GM19193 (cell line): Measurements from ENCODE around the gene UHRF1.
A peak's percentile ranks its signal among the peaks of the same experiment; 100 is the strongest.

Source experiments
- POLR2A ChIP-seq: IDR thresholded peaks from 4 replicates; pipeline ENCODE4 v1.6.1; 2011; ENCODE audit not compliant: insufficient read depth, insufficient read length; ENCODE audit errors: extremely low read depth

UHRF1 gene

DNA sequence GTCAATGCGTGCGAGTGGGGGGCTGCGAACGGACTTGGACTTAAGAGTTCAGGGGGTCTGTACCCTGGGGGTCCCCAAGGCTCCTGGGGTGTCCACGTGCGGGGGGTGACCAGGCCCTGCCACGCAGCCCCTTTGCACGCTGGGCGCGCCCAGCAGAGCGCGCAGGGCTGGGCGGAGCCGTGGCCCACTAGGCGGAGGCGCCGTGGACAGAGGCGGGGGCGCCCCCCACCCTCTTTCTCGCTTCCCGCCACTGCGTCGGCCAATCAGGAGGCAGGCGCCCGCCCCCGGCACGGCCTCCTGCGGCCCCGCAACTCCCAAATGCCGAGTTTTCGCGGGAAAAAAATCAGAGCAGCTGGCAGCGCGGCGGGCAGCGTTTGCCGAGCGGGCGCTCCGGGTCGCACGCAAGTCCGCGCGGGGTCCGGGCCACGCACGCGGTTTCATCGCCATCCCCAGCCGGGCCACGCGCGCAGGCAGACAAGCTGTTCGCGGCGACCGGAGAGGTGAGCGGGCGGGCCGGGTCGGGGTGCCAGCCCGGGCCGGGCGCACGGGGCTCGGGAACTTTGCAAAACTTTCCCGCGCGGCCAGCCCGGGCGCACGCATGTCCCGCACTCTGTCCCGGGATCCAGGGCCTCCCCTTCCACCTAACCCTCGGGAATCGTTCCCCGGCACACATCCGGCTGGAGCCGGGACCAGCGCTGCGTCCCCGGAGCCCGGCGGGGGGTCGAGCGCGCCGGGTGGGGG is at the start of gene UHRF1:
TSS of gene UHRF1 (plus strand) at position 346 of the 741 bp plus-strand sequence. CDS start 1,385 bp downstream, outside the sequence.
- peak; percentile 74 for TF ChIP-seq POLR2A

DNA sequence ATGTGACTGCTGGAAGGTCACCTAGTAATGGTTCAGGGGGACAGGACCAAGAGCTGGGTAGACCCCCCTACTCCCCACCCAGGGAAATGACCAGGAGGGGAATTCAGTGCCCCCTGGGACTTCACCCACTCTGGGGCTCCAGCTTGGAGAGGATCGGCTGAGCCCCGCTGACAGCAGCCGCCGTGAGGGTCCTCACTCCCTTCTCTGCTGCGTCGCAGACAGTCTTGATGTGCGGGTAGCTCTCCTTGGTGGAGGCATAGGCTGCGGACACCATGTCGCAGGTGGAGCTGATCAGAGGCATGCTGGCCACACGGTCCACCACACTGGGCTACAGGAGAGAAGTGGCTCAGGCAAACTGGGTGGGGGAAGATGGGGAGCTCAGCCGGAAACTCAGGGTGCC is 49.6 kb upstream of the UHRF1 start:
- no peak for TF ChIP-seq POLR2A

DNA sequence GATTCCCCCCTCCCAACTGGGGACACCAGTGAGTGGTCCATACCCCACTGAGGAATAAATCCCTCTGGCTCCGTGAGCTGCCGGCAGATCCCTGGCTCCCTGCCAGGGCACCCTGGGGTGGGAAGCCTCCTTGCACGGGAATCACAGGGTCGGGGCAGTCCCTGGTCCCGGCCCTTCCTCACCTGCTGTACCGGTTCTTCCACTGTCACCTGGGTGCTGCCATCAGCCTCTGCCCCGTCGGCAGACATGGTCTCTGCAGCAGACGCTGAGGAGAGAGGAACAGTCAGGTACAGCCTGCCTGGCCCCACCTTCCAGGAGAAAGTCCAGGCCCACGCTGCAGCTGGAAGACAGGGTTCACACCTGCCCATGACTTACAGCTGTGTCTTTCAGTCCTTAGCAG is 48.2 kb upstream of the UHRF1 start:
- TF ChIP-seq POLR2A = no peak

DNA sequence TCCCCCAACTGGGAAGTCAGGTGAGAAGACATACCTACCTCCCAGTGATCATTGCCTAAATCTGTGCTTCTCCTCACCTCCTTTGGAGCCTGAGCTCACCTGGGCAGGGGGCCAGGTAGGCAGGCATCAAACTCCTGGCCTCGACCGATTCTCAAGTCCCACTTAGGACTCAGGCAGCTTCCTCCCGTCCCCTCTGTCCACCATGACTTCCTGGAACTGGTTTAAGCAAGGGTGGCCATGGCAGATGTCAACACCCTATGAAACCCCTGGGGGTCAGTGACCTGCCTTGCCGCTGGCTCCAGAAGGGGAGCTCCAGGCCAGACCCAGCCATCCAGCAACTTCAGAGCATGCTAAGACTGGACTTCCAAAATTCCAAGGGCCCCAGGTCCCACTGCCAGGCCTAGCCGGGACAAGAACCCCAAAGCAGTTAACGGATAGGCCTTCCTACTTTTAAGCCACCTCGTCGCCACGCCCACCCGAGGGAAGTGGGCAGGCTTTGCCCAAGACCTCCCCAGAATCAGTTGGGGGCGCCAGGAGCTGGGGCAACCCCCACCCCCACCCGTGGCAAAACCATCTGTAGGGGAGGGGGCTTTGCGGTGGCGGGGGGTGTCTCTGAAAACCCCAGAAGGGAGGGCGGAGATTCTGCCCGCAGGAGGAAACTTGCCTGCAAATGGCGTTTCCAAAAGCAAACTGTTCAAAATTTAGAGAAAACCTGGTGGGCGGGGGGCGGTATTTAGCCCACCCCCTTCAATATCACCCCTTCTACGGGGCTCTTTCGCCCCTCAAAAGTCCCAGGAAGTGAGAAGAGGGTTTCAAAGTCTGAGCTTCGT is 42.5 kb upstream of the UHRF1 start:
- TF ChIP-seq POLR2A = no peak

DNA sequence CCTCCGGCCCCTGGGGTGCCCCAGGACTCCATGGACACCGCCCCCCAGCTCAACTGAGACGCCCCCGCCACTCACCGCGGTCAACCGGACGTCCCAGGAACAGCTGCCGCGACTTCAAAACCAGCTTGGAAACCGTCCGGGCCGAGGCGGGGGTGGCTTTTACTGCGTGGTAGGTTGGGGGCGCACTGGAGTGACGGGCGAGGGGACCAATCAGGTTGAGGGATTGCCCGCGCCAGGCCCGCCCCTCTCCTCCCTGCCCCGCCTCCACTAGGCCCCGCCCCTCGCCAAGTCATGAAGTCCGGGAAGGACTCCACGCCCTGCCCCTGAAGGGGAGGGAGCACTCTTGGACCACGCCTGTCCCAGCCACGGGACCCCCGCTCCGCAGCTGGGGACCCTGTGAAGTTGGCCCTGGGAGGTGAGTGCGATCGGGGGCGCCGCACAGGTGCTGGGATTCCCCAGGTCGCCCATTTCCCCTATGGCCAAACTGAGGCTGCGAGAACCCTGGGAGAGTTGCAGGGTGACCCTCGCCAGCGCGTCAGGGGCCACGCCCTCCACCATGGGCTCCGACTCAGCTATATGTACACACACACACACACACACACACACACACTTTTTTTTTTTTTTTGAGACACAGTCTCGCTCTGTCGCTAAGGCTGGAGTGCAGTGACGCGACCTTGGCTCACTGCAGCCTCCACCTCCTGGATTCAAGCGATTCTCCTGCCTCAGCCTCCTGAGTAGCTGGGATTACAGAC is 41.6 kb upstream of the UHRF1 start, which contains the start of gene PLIN3:
TSS of gene PLIN3 (minus strand) at position 134 of the 752 bp plus-strand sequence. CDS start 6,273 bp downstream, outside the sequence.
- TF ChIP-seq POLR2A = no peak

DNA sequence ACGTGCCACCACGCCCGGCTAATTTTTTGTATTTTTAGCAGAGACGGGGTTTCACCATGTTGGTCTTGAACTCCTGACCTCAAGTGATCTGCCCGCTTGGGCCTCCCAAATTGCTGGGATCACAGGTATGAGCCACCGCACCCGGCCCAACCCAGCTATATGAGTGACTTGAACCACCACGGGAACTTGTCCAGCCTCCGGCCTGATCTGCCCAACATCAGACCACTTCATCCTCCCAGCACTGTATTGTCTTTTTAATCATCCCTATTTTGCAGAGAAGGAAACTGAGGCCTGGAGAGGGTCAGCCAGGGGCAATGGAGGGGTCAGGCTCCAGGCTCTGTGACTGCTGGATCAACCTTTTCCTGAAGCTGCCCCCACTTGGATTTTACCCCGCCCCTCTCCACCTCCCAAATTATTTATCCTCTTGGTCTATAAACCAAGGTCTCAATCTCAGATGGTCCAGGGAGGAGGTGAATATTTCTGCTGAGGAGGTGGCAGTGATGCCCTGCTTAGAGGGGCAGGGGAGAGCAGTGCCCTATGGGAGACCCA is 40.9 kb upstream of the UHRF1 start:
- no peak for TF ChIP-seq POLR2A

DNA sequence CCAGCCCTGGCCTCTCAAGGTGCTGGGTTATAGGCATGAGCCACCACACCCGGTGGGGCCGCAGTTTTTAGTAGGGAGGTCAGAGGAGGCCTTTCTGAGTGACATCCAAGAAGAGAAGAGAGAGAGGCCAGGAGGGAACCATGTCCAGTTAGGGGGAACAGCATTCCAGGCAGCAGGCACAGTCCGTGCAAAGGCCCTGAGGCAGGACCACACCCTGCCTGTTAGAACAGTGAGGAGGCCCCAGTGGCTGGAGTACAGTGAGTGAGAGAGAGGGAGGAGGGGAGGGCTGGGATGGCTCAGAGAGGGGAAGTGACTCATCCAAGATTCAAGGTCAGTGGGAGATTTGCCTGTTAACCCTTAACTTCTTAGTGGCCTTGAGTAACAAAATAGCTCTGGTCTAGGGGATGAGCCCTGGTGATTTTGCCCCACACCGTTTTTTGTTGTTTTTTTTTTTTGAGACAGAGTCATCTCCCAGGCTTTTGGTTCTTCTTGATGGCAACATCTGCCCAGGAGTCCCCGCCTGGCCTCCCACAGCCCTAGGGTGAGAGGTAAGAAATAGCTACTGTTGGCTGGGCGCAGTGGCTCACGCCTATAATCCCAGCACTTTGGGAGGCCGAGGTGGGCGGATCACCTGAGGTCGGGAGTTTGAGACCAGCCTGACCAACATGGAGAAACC is 39.1 kb upstream of the UHRF1 start:
- TF ChIP-seq POLR2A = no peak

DNA sequence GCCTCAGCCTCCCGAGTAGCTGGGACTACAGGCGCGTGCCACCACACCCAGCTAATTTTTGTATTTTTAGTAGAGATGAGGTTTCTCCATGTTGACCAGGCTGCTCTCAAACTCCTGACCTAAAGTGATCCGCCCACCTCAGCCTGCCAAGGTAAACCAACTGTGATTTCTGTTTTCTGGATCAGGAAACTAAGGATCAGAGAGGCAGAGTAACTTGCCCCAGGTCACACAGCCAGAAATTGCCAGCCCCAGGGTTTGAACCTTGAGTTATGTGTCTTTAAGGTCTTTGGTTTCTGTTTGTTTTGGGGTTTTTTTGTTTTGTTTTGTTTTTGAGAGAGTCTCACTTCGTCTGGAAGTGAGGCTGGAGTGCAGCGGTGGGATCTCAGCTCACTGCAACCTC is 37.6 kb upstream of the UHRF1 start:
- TF ChIP-seq POLR2A = no peak

DNA sequence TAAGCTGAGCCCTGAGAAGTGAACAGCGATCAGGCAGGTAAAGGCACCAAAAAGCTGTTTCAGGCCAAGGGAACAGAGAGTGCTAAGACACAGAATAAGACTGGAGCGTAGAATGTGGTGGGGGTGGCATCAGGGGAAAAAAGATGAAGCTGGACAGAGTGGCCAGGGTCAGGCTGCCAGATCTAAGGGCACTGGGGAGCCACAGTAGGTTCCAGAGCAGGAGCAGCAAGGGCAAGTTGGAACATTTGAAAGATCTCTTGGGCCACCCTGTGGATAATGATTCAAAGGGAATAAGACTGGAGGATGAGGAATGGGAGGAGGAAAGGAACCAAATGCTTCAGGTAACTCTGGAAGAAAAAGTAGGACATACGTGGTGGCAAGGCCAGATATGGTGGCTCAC is 35.4 kb upstream of the UHRF1 start:
- TF ChIP-seq POLR2A = no peak

DNA sequence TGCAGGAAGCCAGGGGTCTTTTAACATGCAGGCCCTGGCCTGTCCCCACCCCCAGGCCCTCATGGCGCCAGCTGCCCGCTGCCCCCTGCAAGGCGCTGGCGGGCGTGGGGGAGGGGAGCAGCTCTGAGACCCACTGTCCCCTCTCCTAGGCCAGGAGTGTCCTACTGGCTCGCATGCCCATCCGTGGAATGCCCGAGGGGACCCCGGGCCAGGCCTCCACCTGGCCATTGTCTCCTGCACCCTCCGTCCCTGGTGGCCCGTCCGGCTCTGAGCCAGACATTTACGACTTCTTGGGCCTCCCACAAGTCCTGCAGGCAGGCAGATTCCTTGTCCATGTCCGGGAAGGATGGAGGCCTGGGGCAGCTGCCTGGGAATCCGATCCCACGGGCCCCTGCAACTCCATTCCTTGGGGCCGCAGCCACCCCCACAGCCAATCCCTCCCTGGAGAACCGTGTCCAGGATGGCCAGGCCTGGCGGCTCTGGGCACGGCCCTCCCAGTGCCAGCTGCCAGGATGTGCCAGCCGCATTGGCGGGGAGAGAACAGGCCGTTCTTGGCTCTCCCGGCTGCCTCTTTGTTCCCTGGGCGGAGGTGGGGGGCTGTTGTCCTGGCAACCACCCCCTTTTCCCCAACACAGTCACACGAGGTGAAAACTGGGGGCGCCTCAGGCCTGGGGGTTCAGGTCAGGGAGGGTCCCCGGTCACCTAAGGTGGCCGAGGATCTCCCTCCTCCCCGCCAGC is 31.4 kb upstream of the UHRF1 start:
- TF ChIP-seq POLR2A = no peak

DNA sequence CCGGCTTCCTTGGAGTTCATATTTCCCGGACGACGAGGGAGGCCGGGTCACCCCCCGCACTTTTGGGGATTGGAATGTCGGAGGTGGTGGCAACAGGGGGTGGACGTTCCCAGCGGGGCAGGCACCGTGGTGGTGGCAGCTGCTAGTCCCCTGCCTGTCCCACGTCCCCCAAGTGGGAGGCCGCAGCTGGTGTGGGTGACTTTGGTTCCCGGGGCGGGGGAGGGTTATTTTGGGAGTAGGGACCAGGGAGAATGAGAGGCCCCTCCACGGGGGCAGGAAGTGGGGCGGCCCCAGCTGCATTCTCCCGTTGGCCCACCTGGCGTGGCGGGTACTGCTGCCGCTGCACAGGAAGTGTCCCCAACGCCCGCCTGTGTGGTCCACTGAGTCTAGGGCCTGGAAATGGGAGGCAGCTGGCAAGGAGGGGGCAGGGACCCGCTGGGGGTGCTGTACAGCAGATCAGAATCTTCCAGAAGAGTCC is 30.8 kb upstream of the UHRF1 start:
- no peak for TF ChIP-seq POLR2A

DNA sequence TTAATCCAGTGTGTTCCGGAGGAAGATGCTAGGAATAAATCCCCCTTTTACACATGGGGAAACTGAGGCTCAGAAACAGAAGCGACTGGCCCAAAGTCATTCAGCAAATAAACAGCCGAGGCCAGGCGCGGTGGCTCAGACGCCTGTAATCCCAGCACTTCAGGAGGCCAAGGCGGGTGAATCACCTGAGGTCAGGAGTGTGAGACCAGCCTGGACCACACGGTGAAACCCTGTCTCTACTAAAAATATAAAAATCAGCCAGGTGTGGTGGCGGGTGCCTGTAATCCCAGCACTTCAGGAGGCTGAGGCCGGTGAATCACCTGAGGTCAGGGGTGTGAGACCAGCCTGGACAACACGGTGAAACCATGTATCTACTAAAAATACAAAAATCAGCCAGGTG is 30.3 kb upstream of the UHRF1 start:
- TF ChIP-seq POLR2A = no peak

DNA sequence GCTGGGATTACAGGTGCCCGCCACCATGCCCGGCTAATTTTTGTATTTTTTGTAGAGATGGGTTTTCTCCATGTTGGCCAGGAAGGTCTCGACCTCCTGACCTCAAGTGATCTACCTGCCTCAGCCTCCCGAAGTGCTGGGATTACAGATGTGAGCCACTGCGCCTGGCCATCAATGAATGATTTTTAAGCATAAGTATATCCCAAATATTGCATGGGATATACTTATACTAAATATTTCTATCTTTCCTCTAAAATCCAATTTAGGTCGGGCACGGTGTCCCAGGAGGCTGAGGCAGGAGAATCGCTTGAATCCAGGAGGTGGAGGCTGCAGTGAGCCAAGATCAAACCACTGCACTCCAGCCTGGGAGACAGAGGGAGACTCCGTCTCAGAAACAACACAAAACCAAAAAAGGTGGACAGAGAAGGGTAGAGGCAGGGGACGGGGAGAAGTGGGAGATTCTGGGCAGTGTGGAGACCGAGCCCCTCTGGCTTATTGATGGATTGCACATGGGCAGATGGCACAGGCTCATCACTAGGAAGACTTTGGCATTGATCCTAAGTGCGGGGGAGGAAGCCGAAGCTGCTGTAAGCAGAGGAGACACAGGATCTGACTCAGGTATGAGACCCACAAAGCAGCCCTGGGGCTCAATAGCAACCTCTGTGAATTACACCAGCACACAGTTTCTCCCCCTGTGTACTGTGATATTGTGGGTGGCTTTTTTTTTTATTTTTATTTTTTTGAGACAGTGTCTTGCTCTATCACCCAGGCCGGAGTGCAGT is 20.1 kb upstream of the UHRF1 start:
- no peak for TF ChIP-seq POLR2A
